Neural cell (in vitro differentiated cells): ENCODE data around the gene GRPEL2. TPM values are rescaled to one million over a fixed set of nuclear protein-coding genes. Genes with fewer than 3 reads are reported as not detected.

Experiments
- H2AFZ ChIP-seq: fragments of 200-600, 300-800 bp; sonication (generic), shearing (Covaris generic); 2 replicates; pipeline ENCODE4 v1.6.0; 2014; ENCODE audit warnings: low read depth, mild to moderate bottlenecking, antibody characterized with exemption, low read length, moderate library complexity
- H3F3A ChIP-seq: fragments of 200-600 bp; shearing (Covaris generic); 2 replicates; pipeline ENCODE4 v1.6.1; 2016; ENCODE audit warnings: mild to moderate bottlenecking, moderate library complexity, mixed read lengths, antibody characterized with exemption, low read length; ENCODE audit not compliant: insufficient read depth, poor library complexity, severe bottlenecking
- H3K27ac ChIP-seq: fragments of 200-600, 300-800 bp; sonication (generic), shearing (Covaris generic); 2 replicates; pipeline ENCODE4 v1.5.1; 2014; ENCODE audit warnings: mild to moderate bottlenecking, low read length, moderate library complexity
- H3K27me3 ChIP-seq: fragments of 300-800, 200-600 bp; sonication (generic), shearing (Covaris generic); 2 replicates; pipeline ENCODE4 v1.6.0; 2014; ENCODE audit warnings: mild to moderate bottlenecking, low read depth, low read length, moderate library complexity; ENCODE audit not compliant: insufficient read depth
- H3K36me3 ChIP-seq: fragments of 300-800, 200-600 bp; sonication (generic), shearing (Covaris generic); 2 replicates; pipeline ENCODE4 v1.5.1; 2014; ENCODE audit warnings: mild to moderate bottlenecking, antibody characterized with exemption, low read length, moderate library complexity; ENCODE audit not compliant: insufficient read depth
- H3K4me2 ChIP-seq: fragments of 300-800, 200-600 bp; sonication (generic), shearing (Covaris generic); 2 replicates; pipeline ENCODE4 v1.6.0; 2014; ENCODE audit warnings: mild to moderate bottlenecking, low read length
- H3K4me3 ChIP-seq: fragments of 300-800, 200-600 bp; sonication (generic), shearing (Covaris generic); 2 replicates; pipeline ENCODE4 v1.5.1; 2014; ENCODE audit warnings: mild to moderate bottlenecking, low read length, moderate library complexity
- H3K79me2 ChIP-seq: fragments of 200-600 bp; shearing (Covaris generic); replicated peaks from 2 replicates; pipeline ENCODE4 v1.6.0; 2014; ENCODE audit warnings: mild to moderate bottlenecking, low read length, moderate library complexity; ENCODE audit not compliant: insufficient read depth
- H3K9ac ChIP-seq: fragments of 300-800, 200-600 bp; sonication (generic), shearing (Covaris generic); 2 replicates; pipeline ENCODE4 v1.6.1; 2016; ENCODE audit warnings: mild to moderate bottlenecking, low read length, mixed read lengths
- H3K9me2 ChIP-seq: fragments of 200-600 bp; shearing (Covaris generic); 2 replicates; pipeline ENCODE4 v1.6.1; 2016; ENCODE audit warnings: mild to moderate bottlenecking, low read length, mixed read lengths; ENCODE audit not compliant: insufficient read depth
- H3K9me3 ChIP-seq: fragments of 200-600, 300-800 bp; sonication (generic), shearing (Covaris generic); 2 replicates; pipeline ENCODE4 v1.6.1; 2016; ENCODE audit warnings: mild to moderate bottlenecking, mixed run types, low read length, moderate library complexity, mixed read lengths
- H4K20me1 ChIP-seq: fragments of 200-600 bp; shearing (Covaris generic); 2 replicates; pipeline ENCODE4 v1.6.1; 2016; ENCODE audit warnings: mild to moderate bottlenecking, mixed run types; ENCODE audit not compliant: insufficient read depth
- EP300 ChIP-seq: fragments of 450-650 bp; conservative IDR thresholded peaks from 2 replicates; pipeline ENCODE4 v1.6.1; 2014; ENCODE audit warnings: antibody characterized with exemption, mild to moderate bottlenecking, moderate library complexity; ENCODE audit not compliant: poor library complexity, severe bottlenecking
- EZH2 ChIP-seq: fragments of 200-600, 300-800 bp; shearing (Covaris generic), sonication (generic); IDR thresholded peaks from 2 replicates; pipeline ENCODE4 v1.6.1; 2014; ENCODE audit warnings: antibody characterized with exemption, low read length, borderline replicate concordance, mild to moderate bottlenecking; ENCODE audit not compliant: insufficient read depth, poor library complexity, severe bottlenecking
- MXI1 ChIP-seq: fragments of 450-650 bp; conservative IDR thresholded peaks from 2 replicates; pipeline ENCODE4 v1.6.1; 2014; ENCODE audit warnings: antibody characterized with exemption, mild to moderate bottlenecking; ENCODE audit not compliant: poor library complexity, severe bottlenecking
- POLR2AphosphoS5 ChIP-seq: IDR thresholded peaks from 2 replicates; pipeline ENCODE4 v1.6.1; 2012
- RAD21 ChIP-seq: fragments of 450-650 bp; conservative IDR thresholded peaks from 2 replicates; pipeline ENCODE4 v1.6.1; 2014; ENCODE audit warnings: antibody characterized with exemption, mild to moderate bottlenecking, moderate library complexity
- REST ChIP-seq: IDR thresholded peaks from 2 replicates; pipeline ENCODE4 v1.6.1; 2012; ENCODE audit warnings: borderline replicate concordance
- SMC3 ChIP-seq: fragments of 450-650 bp; conservative IDR thresholded peaks from 2 replicates; pipeline ENCODE4 v1.6.1; 2014; ENCODE audit warnings: antibody characterized with exemption, mild to moderate bottlenecking, moderate library complexity; ENCODE audit not compliant: poor library complexity
- TAF1 ChIP-seq: IDR thresholded peaks from 2 replicates; pipeline ENCODE4 v1.6.1; 2012; ENCODE audit warnings: low read depth
- polyA plus RNA-seq: library from polyadenylated mRNA; depleted of rRNA; stranded (reverse); fragments of >200 nt; gene quantifications from 2 replicates; pipeline ENCODE4 v1.2.3, GENCODE V29; 2014
- TF ChIP-seq, protein P1 (sequence below): fragments of 450-650 bp; IDR thresholded peaks from 2 replicates; pipeline ENCODE4 v1.5.1; 2014; ENCODE audit warnings: antibody characterized with exemption, mild to moderate bottlenecking, moderate library complexity; ENCODE audit not compliant: poor library complexity, severe bottlenecking

The GRPEL2 gene
- polyA plus RNA-seq, 1 donor from 2014 or later, result 19.3 TPM

DNA sequence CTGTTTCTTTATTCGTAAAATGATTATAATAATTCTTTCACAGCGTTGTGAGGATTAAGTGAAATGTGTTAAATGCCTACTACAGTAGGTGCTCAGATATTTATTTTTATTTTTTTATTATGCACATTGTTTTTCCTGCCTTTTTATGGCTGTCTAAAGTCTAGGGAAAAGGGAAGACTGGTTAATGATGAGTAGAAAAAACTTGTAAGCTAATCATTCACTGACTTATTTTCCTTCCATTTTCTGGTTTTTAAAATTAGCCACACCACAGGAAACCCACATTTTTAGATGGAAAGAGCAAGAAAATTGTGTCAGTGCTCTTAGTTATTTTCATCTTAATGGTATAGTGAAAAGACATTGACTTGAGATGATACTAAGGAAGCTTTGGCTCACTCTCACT lies 8.6 kb downstream of the GRPEL2 start:
- no peaks in the 10 kb centered on the region for H3K36me3 ChIP-seq

DNA sequence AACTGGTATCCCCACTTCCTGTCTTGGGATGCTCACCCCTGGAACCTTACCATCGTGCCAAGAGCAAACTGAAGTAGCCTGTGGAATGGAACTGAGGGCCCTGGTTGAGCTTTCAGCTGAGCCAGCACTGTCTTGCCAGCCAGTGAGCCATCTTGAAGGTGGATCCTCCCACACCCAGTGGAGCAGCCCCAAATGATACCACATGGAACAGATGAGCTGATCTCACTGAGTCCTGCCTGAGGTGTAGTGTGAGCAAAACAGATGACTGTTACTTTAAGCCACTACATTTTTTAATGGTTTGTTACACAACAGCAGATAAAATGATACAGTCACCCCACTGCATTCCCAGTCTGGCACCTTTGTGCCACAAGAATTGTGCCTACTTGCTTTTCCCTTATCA lies 10.4 kb downstream of the GRPEL2 start:
- Histone ChIP-seq H3K4me3 (no peak overlapping the region), H3K27ac (no peak overlapping the region), H3K9me2 (no peaks in the 10 kb centered on the region), H3K4me2 (no peak overlapping the region), H3K9ac (no peak overlapping the region), H3K36me3 (no peaks in the 10 kb centered on the region), H3K9me3 (no peaks in the 10 kb centered on the region), H3K27me3 (no peaks in the 10 kb centered on the region), H2AFZ (no peak overlapping the region), H3F3A (no peaks in the 10 kb centered on the region), H3K79me2 (no peaks in the 10 kb centered on the region), H4K20me1 (no peaks in the 10 kb centered on the region)
- TF ChIP-seq MXI1, result no peak
- TF ChIP-seq, protein P1, sequence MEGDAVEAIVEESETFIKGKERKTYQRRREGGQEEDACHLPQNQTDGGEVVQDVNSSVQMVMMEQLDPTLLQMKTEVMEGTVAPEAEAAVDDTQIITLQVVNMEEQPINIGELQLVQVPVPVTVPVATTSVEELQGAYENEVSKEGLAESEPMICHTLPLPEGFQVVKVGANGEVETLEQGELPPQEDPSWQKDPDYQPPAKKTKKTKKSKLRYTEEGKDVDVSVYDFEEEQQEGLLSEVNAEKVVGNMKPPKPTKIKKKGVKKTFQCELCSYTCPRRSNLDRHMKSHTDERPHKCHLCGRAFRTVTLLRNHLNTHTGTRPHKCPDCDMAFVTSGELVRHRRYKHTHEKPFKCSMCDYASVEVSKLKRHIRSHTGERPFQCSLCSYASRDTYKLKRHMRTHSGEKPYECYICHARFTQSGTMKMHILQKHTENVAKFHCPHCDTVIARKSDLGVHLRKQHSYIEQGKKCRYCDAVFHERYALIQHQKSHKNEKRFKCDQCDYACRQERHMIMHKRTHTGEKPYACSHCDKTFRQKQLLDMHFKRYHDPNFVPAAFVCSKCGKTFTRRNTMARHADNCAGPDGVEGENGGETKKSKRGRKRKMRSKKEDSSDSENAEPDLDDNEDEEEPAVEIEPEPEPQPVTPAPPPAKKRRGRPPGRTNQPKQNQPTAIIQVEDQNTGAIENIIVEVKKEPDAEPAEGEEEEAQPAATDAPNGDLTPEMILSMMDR, result no peak
- no peak for TF ChIP-seq REST
- TF ChIP-seq EP300, result no peak

More for the DNA sequence above, 8.6 kb downstream of the GRPEL2 start:
- no peaks in the 10 kb centered on the region for H3K9me3 ChIP-seq
- H3K79me2 ChIP-seq, result no peaks in the 10 kb centered on the region
- H3K27ac ChIP-seq, result no peak overlapping the region
- H3K27me3 ChIP-seq, result no peaks in the 10 kb centered on the region
- no peak overlapping the region for H3K9ac ChIP-seq
- no peaks in the 10 kb centered on the region for H3K9me2 ChIP-seq
- no peak overlapping the region for H3K4me3 ChIP-seq
- H4K20me1 ChIP-seq, result no peaks in the 10 kb centered on the region
- no peaks in the 10 kb centered on the region for H3F3A ChIP-seq
- no peak overlapping the region for H2AFZ ChIP-seq
- no peak overlapping the region for H3K4me2 ChIP-seq
- TF ChIP-seq EP300 (no peak), RAD21 (no peak), SMC3 (no peak), EZH2 (no peak), TAF1 (no peak), POLR2AphosphoS5 (no peak), MXI1 (no peak), REST (no peak)
- TF ChIP-seq, protein P1, result no peak
